ENCODE data around the gene PPP1R3C.

The PPP1R3C gene

DNA sequence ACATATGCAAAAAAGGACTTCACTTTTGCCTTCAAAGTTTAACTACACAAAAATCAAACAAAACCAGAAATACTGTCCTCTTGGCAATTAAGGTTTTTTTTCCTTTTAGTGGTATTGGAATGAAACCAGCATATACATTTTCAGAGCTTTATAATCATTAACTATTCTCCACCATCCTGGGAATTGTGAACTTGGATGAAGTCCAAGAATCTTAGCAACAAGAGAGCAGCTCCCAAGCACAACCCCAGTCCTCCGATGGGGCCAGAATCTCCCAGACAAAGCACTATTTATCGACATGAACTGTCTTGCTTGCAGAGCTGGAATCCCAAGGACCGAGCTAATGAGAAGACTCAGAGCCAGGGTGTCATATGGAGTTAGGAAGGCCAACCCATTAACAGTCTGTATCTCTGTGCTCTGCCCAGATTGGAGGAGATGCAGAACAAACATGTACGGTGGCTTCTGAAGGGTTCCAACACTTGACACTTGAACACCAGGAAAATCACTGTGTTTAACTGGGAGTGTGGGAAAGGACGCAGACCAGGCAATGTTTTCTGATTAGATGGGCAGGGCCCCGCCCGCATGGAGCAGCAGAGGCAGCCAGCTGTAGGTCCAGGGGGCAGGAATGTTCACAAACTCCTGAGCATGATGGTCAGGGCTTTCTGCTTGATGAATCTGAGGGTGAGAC lies 35.5 kb downstream of the PPP1R3C start:
- no peak for DNase-seq

DNA sequence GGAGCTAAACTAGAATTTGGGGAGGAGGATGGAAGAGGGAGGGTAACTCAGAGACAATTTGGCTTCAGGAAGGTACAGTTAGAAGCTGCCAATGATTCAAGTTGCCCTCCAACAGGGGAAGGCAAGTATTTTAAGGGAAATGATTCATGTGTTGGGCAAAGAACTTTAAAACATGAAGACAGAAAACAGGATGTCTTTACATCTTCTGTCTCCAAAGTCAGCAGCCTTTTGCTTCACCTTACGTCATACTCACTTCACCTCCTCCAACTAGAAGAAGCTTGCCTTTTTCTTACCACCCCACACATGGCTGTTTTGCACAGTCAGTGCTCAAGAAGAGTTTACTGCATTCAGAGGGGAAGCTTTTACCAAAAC lies 36.1 kb downstream of the PPP1R3C start:
- no peak for DNase-seq

DNA sequence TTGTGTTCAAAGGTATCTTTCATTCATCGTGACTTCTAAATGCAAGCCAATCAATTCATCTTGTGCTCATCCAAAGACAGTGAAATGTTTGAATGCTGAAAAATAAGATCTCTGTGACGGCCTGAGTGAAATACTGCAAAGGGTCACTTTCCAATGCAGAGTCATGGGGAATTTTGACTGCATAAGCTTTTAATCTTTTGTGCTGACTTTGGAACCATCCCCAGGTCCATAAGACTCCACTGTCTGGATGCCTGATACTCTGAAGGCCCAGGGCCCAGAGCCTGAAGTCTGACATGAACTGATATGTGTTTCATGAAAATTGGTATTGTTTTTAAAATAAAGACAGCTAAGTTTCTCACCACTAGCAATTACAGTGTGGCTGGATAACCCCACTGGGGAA lies 39.0 kb downstream of the PPP1R3C start:
- DNase-seq, result no peak

DNA sequence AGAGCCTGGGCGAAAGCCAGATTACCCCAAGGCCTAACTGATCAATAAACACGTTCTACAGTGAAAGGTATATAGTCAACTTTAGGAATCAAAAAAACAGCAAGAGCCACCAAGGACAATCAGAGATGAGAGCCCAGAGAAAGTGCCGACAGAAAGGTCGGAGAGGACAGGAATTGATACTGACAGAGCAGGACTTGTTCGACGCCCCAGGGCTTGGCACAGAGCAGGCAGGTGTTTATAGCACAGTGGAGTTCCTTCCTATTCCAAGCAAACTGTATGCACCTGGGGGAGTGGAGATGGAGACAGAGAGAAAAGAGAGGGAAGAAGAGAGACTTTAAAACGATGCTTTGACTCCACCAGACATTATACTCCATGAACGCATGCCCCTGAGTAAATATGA lies 39.5 kb downstream of the PPP1R3C start:
- DNase-seq, result no peak

DNA sequence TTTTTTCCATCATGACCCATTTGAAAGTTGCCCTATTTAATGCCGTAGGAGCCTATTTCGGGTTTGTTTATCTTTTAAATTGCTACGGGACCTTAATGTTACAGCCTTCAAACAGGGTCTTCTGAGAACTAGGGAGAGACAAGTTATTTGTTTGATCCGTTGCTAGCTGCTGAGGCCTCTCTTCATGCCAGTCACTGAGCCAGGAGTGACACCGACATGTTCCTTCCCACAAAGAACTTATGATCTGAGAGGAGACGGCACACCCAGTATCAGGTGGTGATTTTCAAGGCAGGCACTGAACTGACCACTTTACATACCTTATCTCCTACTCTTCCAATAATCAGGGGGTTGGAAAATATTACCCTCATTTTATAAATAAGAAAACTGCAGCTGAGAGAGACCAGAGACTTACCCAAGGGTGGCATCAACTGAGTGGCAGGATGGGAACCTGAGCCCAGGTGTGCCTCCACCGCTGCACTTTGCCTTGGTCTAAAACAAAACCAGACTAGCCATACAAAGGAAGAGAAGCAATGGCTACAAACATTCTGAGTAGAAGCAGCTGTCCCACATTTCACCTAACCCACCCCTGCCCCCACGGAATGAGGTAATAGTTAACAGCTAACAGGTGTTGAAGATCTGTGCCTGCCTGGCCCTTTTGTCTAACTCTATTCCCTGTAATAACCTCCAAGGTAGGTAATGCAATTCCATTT lies 40.5 kb downstream of the PPP1R3C start:
- no peak for DNase-seq

DNA sequence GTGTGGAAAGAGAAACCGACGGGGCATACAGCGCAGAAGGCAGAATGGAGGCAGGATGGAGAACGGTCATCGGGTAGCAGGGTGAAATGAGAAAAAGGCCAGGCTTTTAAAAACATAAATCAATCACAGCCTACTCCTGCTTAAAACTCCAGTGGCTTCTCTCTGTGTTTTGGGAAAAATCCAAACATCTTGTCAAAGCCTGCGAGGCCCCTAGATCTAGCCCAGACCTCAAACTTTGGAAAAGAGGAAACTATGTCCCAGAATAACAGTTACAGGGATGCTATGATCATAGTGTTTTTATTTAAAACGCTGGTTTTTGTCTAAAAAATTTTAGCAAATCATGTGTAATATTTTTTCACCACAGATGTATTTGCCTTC lies 41.1 kb downstream of the PPP1R3C start:
- no peak for DNase-seq

DNA sequence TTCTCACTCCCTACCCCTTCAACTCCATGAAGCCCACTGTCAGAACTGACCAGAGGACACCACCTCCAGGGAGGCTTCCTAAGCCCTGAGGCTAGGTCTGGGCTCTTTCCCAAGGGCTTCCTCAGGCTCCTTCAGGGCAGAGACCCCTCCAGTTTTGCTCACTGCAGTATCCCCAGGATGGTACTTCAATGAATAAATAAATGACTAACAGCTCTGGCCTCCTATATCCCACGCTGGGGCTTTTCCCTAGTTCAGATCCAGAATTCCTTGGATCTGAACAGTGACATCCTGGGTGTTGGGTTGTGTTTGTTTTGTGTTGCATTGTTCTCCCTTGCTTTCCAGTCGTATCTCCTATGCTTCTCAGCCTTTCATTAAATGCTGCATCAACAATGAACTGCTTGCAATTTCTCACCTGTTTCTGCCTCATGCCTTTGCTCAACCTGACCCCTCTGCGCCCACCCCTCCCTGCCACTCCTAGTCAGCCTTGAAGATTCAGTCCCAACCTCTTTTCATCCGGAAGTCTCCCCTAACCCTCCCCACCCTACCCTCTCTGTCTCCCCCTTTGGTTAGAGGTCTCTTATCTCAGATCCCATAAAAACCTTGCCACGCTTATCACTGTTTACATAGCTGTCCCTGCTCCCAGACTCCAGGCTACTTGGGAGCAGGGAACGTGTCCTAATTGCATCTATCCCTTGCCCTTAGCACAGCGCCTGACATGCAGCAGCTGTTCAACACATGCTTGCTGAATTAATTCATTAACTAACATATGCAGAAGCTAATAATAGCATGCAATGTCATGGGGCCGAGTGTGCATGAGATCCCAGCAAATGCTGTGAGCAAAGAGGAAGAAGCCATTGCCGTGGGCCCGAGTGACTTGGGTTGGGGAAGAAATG lies 41.7 kb downstream of the PPP1R3C start:
- no peak for DNase-seq

DNA sequence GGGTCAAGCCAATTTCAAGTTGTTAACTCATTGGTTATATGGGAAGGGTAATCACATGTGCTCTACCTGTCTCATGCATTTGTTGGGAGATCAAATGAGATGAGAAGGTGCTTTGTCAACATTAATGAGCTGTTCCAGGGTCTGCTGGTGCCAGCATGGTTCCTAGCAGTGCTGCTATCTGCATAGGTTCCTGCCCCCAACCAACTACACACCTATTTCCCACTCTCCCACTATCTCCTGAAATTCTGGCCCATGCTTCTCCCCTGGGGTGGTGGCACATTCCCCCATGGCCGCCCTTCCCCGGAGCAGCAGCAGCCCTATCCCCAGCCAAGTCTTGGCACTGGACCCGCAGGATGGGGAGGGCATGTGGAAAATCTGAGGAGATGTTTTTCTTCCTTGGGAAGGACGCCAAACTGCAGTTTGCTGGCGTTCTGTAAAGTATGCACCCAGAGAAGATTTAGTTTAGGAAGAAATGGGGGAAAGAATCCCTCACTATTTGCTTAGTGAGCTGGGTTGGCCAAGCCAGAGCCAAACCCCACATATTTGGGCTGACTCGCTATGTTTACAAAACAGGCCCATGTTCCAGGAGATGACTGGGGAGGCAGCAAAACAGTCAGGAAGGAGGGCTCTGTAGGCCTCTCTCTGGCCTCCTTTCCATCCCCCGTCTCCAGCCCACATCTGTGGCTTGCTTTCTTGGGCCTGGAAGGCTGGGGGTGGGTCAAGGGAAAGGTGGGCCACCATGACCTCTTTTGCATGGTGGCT lies 42.5 kb downstream of the PPP1R3C start:
- no peak for DNase-seq

DNA sequence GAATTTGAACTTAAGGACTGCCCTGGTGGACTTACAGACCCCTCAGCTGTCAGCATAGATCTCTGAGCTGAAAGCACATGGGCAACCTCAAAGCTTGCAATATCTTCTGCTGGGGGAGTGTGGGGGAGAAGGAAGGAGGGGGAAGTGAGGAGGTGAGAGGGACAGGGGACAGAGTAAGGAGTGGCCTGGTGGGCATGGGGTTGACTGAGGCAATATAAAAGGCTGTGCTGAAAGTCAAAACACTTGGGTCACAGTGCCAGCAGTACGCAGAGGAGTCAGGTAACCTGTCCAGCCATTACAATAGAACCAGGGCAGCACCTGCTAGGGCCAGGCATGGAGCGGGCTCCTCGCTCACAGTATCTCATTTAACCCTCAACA lies 43.2 kb downstream of the PPP1R3C start:
- no peak for DNase-seq

DNA sequence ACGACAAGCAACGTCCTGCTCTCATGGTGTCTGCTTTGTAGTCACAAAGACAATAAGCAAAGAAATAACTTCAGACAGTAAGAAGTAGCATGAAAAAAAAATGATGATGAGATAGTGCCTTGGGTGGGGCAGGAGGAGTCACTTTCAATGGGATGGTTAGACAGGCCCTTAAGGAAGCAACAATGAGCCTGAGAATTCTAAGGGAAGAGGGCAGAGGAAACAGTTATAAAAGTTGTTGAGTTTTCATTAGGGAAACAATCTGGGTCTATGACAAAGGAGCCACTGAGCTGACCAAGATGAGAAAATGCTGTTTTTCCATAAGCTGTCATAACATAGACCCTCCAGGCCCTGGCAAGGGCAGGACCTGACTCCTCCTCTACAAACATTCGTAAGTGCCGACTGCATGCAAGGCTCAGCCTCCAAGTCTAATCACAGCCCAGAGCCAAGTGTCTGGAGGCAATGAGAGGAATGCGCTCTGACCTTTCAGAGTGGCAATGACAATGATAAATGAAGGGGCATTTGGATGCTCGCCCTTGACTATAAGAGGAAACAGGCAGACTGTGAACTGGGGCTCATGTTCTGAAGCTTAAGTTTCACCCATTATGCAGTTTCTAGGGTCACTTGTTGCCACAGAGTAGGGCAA lies 43.7 kb downstream of the PPP1R3C start:
- DNase-seq, result no peak

DNA sequence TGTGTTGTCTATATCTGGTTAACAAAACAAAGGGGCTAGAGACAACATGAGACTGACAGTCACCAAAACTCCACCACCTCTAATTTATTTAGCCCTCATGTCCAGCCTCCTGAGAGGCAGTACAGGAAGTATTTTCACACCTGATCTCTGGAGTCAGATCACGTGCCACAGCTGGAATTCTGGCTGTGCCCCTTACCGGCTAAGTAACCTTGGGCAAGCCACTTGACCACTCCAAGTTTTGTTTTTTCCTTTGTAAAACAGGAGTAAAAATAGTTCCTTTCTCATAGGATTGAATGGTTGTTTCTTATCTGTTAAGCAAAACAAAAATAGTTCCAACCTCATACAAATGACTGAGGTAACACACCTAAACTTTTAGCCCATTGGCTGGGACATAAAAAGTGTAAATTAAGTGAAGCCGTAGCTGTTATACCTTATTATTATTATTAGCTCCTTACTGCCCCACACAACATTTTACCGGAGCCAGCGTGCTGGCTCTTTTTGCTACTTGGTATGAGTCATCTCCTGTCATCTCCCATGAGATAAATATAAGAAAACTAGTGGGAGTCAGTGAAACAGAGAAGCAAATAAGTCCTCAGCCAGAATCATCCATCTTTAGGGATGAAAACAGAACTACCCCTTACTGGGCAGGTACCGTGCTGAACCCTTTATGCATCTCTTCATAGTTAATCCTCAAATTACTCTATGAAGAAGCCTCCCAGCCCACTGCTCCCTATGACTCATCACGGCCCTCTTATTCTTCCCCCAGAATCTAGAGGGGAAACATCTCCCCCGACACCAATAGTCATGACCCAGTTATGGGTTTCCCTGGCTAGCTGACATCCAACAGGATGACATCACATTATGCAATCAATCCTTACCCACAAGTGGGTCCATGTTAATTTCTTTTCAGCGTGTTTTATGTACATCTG lies 44.9 kb downstream of the PPP1R3C start:
- no peak for DNase-seq

DNA sequence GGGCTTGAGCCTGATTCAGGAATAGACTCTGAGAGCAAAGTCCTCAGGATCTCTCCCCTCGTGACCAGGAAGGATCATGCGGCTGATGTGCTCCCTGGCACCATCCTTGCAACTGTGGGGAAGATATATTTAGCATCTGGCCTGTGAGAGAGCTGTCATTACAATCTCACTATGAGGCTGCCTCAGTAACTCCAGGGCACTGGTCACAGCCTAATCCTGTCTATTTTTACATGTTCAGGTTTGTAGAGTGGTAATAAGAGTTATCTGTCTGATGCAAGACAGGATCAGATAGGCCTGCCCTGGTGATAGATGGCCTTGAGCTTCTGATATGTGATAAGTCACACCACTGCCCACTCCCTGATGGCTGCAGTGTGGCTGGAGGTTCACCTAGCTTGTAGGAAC lies 50.7 kb downstream of the PPP1R3C start:
- no peak for DNase-seq

DNA sequence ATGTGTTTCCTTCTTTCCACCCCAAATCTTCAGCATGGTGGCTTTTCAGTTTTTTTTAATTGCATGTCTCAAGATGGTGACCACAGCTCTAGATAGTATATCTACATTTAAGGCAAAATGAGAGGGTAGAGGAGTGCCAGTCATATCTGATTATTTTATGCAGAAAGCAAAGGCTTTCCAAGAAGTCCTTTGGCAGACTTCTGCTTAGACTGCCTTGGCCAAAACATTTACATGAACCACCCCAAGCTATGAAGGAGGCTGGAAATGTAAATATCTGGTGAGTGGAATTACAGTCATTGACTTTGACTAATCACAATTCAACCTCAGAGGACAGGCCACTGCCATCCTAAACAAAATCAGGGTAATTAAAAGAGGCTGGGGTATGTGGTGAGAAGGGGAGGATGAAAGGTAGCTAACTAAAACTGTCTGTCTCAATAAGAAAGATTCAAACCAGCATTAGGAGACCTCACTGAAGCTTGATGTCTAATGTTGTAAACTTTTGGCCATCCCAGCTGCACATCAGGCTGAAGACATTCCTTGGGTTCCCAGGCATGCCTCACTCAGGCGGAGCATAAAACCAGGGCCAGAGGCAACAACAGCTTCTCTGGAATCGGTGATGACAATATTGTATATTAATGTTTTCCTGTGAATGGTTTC lies 53.4 kb downstream of the PPP1R3C start:
- DNase-seq, result no peak

Data from suppressor macrophage treated with lipopolysaccharide for 4 hours (primary cell).